NCI-H2107 (cell line): ENCODE measurements around the gene SLC17A8.
"Not testable (repeated sequence)": the region's sequence is repeated elsewhere in the genome, so short reads cannot be mapped to it uniquely, and the experiment has no call there.

ENCODE experiments used
- DNase-seq: peaks from one replicate; lab custom pipeline; 2025; lab: John Stamatoyannopoulos, UW

The SLC17A8 gene

GRCh38 chr12:100427078-100427477, 70.2 kb downstream of the SLC17A8 start:
- no peak for DNase-seq

GRCh38 chr12:100430251-100430650, 73.4 kb downstream of the SLC17A8 start:
- not testable (repeated sequence) for DNase-seq

- no peak for DNase-seq
Observed at GRCh38 chr12:100433701-100434100, 76.8 kb downstream of the SLC17A8 start.

- no peak for DNase-seq
Observed at GRCh38 chr12:100434177-100434576, 77.3 kb downstream of the SLC17A8 start.

- no peak for DNase-seq
Observed at GRCh38 chr12:100435957-100436356, 79.1 kb downstream of the SLC17A8 start.

GRCh38 chr12:100437038-100437841, 80.4 kb downstream of the SLC17A8 start:
- no peak for DNase-seq

- no peak for DNase-seq
Observed at GRCh38 chr12:100439797-100440196, 82.9 kb downstream of the SLC17A8 start.

GRCh38 chr12:100442403-100442802, 85.5 kb downstream of the SLC17A8 start:
- DNase-seq: no peak

GRCh38 chr12:100443434-100443833, 86.6 kb downstream of the SLC17A8 start:
- no peak for DNase-seq

- no peak for DNase-seq
Observed at GRCh38 chr12:100445081-100445481, 88.2 kb downstream of the SLC17A8 start.

GRCh38 chr12:100447381-100447780, 90.5 kb downstream of the SLC17A8 start:
- DNase-seq: no peak

GRCh38 chr12:100448656-100449055, 91.8 kb downstream of the SLC17A8 start:
- no peak for DNase-seq

- no peak for DNase-seq
Observed at GRCh38 chr12:100450735-100451134, 93.9 kb downstream of the SLC17A8 start.

GRCh38 chr12:100453951-100454350, 97.1 kb downstream of the SLC17A8 start:
- no peak for DNase-seq

- DNase-seq: no peak
Observed at GRCh38 chr12:100455896-100456295, 99.0 kb downstream of the SLC17A8 start.

- DNase-seq: no peak
Observed at GRCh38 chr12:100458191-100458590, 101.3 kb downstream of the SLC17A8 start.

- DNase-seq: no peak
Observed at GRCh38 chr12:100460702-100461101, 103.8 kb downstream of the SLC17A8 start.

GRCh38 chr12:100461330-100461973, 104.6 kb downstream of the SLC17A8 start:
- no peak for DNase-seq

GRCh38 chr12:100463661-100464060, 106.8 kb downstream of the SLC17A8 start:
- DNase-seq: no peak

- no peak for DNase-seq
Observed at GRCh38 chr12:100464529-100464928, 107.7 kb downstream of the SLC17A8 start.

- DNase-seq: no peak
Observed at GRCh38 chr12:100468126-100468525, 111.3 kb downstream of the SLC17A8 start.
